Endothelial cell of umbilical vein (primary cell): ENCODE data around the gene DCLK1. TPM values are rescaled to one million over a fixed set of nuclear protein-coding genes. Genes with fewer than 3 reads are reported as not detected.

ENCODE experiments used
- BruUV-seq: library from RNA; stranded (reverse); fragments of 400-500 nt; replicated peaks from 2 replicates; lab custom pipeline; 2021; lab: Mats Ljungman, UMichigan
- CTCF ChIA-PET: fragments of 300-600, 350-600 bp; sonication (Branson Sonifier 250); formaldehyde crosslinking; loops from one replicate; lab custom pipeline; 2021; ENCODE audit warnings: antibody characterized with exemption, inconsistent platforms; lab: Charles Lee
- POLR2A ChIA-PET: fragments of 300-600, 350-600 bp; sonication (Branson Sonifier 250); formaldehyde crosslinking; loops from one replicate; lab custom pipeline; 2021; ENCODE audit warnings: antibody characterized with exemption, inconsistent platforms; lab: Charles Lee
- DNase-seq: peaks from one replicate; pipeline ENCODE4 v3.0.0-alpha.2; 2011; ENCODE audit warnings: low read depth, low spot score
- FAIRE-seq: peaks from 2 replicates; lab custom pipeline; 2011; peaks lifted over from hg19 to GRCh38; lab: Jason Lieb, UNC
- H2AFZ ChIP-seq: 2 replicates; pipeline ENCODE4 v1.6.0; 2012; ENCODE audit warnings: low read depth, low read length, control low read depth, inconsistent platforms
- H3K27ac ChIP-seq: 2 replicates; pipeline ENCODE4 v1.5.1; 2011; ENCODE audit warnings: low read depth, mild to moderate bottlenecking, control low read depth, low read length, moderate library complexity; ENCODE audit not compliant: insufficient read depth
- H3K27me3 ChIP-seq, 2 experiments: 2 replicates each; pipeline versions ENCODE4 v1.6.0 to v1.6.1; 2011; ENCODE audit warnings: low read length in 2 of 2, mixed read lengths in 1 of 2; ENCODE audit not compliant: control insufficient read depth in 2 of 2, insufficient read depth in 2 of 2
- H3K36me3 ChIP-seq, 2 experiments: 2 replicates in 1 of 2; 3 replicates in 1 of 2; pipeline ENCODE4 v1.5.1; 2011; ENCODE audit warnings: low read length in 2 of 2, mild to moderate bottlenecking in 1 of 2, moderate library complexity in 1 of 2; ENCODE audit not compliant: control insufficient read depth in 2 of 2, insufficient read depth in 2 of 2; ENCODE audit errors: extremely low read depth in 1 of 2
- H3K4me1 ChIP-seq: 3 replicates; pipeline ENCODE4 v1.5.1; 2011; ENCODE audit warnings: mild to moderate bottlenecking, low read length; ENCODE audit not compliant: control insufficient read depth, insufficient read depth; ENCODE audit errors: extremely low read depth
- H3K4me2 ChIP-seq: 2 replicates; pipeline ENCODE4 v1.6.1; 2011; ENCODE audit warnings: low read length, control low read depth, mixed read lengths; ENCODE audit not compliant: insufficient read depth
- H3K4me3 ChIP-seq, 3 experiments: fragments of 200-600 bp in 1 of 3; sonication (generic), shearing (Covaris generic) in 1 of 3; replicated peaks in 1 of 3; 2 replicates each; pipeline ENCODE4 v1.5.1; 2011 to 2016; ENCODE audit warnings: control low read depth in 3 of 3, low read length in 3 of 3, mild to moderate bottlenecking in 2 of 3, inconsistent platforms in 1 of 3, low read depth in 1 of 3, moderate library complexity in 1 of 3; ENCODE audit not compliant: insufficient read depth in 1 of 3
- H3K79me2 ChIP-seq: 2 replicates; pipeline ENCODE4 v1.6.0; 2012; ENCODE audit warnings: low read length, inconsistent platforms; ENCODE audit not compliant: control insufficient read depth, insufficient read depth
- H3K9ac ChIP-seq: replicated peaks from 2 replicates; pipeline ENCODE3; 2011; ENCODE audit warnings: low read length, control low read depth; ENCODE audit not compliant: insufficient read depth; ENCODE audit errors: extremely low read depth
- H3K9me1 ChIP-seq: replicated peaks from 3 replicates; pipeline ENCODE4 v1.6.0; 2011; ENCODE audit warnings: mild to moderate bottlenecking, low read length; ENCODE audit not compliant: control insufficient read depth, insufficient read depth; ENCODE audit errors: extremely low read depth
- H3K9me3 ChIP-seq: replicated peaks from 2 replicates; pipeline ENCODE4 v1.5.1; 2012; ENCODE audit warnings: low read length, inconsistent platforms; ENCODE audit not compliant: control insufficient read depth, insufficient read depth
- H4K20me1 ChIP-seq: replicated peaks from 2 replicates; pipeline ENCODE3; 2011; ENCODE audit warnings: mild to moderate bottlenecking, low read length; ENCODE audit not compliant: control insufficient read depth, insufficient read depth; ENCODE audit errors: extremely low read depth
- EZH2 ChIP-seq: IDR thresholded peaks from 2 replicates; pipeline ENCODE4 v1.6.1; 2012; ENCODE audit warnings: borderline replicate concordance, low read depth, mild to moderate bottlenecking, moderate library complexity, low read length, inconsistent platforms; ENCODE audit not compliant: severe bottlenecking
- FOS ChIP-seq: IDR thresholded peaks from 2 replicates; pipeline ENCODE4 v1.6.1; 2011; ENCODE audit warnings: mild to moderate bottlenecking, low read length, moderate library complexity, borderline replicate concordance; ENCODE audit not compliant: insufficient read depth
- JUN ChIP-seq: IDR thresholded peaks from 2 replicates; pipeline ENCODE4 v1.6.1; 2011; ENCODE audit warnings: borderline replicate concordance, low read depth; ENCODE audit not compliant: insufficient read length, insufficient read depth
- MYC ChIP-seq: IDR thresholded peaks from one replicate; pipeline ENCODE4 v1.6.1; 2011; ENCODE audit warnings: mild to moderate bottlenecking, low read depth, low read length
- POLR2A ChIP-seq: IDR thresholded peaks from 2 replicates; pipeline ENCODE4 v1.6.1; 2012; ENCODE audit warnings: low read depth, mild to moderate bottlenecking, control low read depth, low read length
- dilution Hi-C: fragments of 300-500 bp; cut with MboI; formaldehyde crosslinking; loops from one replicate; pipeline ENCODE4 v1.15.0; 2019; ENCODE audit warnings: low sequenced_read_pairs; ENCODE audit not compliant: extremely low pct_ligation_motif_present
- intact Hi-C: fragments of 100-400 bp; cut with micrococcal nuclease; formaldehyde crosslinking; loops from one replicate; pipeline ENCODE4 v1.10.0; 2022
- polyA plus RNA-seq, 4 experiments: library from polyadenylated mRNA; depleted of rRNA in 3 of 4; stranded (reverse) in 3 of 4; unstranded in 1 of 4; fragments of >200 nt; gene quantifications; 2 replicates each; pipeline versions ENCODE4 v1.2.1 to v1.2.3, GENCODE V29; 2011 to 2012; ENCODE audit warnings: missing spikeins in 1 of 4
- total RNA-seq: library from RNA; stranded (reverse); gene quantifications from 2 replicates; pipeline ENCODE4 v1.2.3, GENCODE V29; 2021
- TF ChIP-seq, protein P1 (sequence below), 2 donors: IDR thresholded peaks; 1 replicate in 1 of 2; 2 replicates in 1 of 2; pipeline ENCODE4 v1.5.1; 2011; ENCODE audit warnings: low read length in 2 of 2, mild to moderate bottlenecking in 2 of 2, moderate library complexity in 2 of 2, control low read depth in 1 of 2, inconsistent platforms in 1 of 2, low read depth in 1 of 2; ENCODE audit not compliant: insufficient read depth in 1 of 2; ENCODE audit errors: extremely low read depth in 1 of 2
- TF ChIP-seq, protein P2 (sequence below): IDR thresholded peaks from 2 replicates; pipeline ENCODE4 v1.6.1; 2011; ENCODE audit not compliant: insufficient read depth, insufficient read length

DCLK1 gene
- total and polyA plus RNA-seq, 2 donors (not counting 3 experiments of a cell fraction or from before 2014, with no cell fraction given) = 0.28 to 3.9 TPM

DNA sequence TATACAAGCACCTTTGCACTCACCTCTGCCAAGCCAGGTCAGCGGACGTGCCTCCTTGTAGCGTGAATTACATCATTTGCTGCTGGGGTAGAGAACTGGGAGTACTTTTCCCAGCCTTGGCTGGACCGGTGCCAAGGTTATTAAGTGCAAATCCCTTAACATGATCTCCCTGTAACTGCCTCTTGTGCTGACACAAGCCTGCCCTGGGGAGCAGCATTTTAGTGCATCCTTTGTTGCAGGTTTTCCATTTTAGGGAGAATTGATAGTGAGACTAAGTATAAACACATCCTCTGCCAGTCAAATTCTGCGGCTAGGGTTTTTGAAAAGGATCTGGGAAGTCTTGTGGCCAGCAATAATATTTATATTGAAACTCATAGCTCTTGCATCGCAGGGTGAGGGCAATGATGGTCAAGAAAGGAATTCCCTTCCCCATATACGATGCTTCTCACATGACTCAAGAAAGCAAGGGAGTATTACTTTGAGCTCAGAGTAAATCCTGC, 32.7 kb upstream of the DCLK1 start:
- Histone ChIP-seq H3K27ac (no peak overlapping the region), H2AFZ (no peak overlapping the region), H3K27me3 (no peaks in the 10 kb centered on the region), H3K4me1 (no peaks in the 10 kb centered on the region), H3K79me2 (no peaks in the 10 kb centered on the region), H4K20me1 (no peaks in the 10 kb centered on the region), H3K9me1 (no peaks in the 10 kb centered on the region), H3K36me3 (no peaks in the 10 kb centered on the region), H3K4me2 (no peak overlapping the region), H3K9me3 (no peaks in the 10 kb centered on the region), H3K4me3 (no peak overlapping the region), H3K9ac (no peak overlapping the region)
- TF ChIP-seq EZH2 = no peak
- TF ChIP-seq, protein P1, sequence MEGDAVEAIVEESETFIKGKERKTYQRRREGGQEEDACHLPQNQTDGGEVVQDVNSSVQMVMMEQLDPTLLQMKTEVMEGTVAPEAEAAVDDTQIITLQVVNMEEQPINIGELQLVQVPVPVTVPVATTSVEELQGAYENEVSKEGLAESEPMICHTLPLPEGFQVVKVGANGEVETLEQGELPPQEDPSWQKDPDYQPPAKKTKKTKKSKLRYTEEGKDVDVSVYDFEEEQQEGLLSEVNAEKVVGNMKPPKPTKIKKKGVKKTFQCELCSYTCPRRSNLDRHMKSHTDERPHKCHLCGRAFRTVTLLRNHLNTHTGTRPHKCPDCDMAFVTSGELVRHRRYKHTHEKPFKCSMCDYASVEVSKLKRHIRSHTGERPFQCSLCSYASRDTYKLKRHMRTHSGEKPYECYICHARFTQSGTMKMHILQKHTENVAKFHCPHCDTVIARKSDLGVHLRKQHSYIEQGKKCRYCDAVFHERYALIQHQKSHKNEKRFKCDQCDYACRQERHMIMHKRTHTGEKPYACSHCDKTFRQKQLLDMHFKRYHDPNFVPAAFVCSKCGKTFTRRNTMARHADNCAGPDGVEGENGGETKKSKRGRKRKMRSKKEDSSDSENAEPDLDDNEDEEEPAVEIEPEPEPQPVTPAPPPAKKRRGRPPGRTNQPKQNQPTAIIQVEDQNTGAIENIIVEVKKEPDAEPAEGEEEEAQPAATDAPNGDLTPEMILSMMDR (IDR thresholded peaks at IDR 0.05; ENCODE audit: extremely low read depth in 1 of 2, insufficient read depth in 1 of 2, low read depth in 1 of 2, low read length in 2 of 2) = no peak
- no peak for TF ChIP-seq MYC
- no peak for TF ChIP-seq FOS
- TF ChIP-seq, protein P2, sequence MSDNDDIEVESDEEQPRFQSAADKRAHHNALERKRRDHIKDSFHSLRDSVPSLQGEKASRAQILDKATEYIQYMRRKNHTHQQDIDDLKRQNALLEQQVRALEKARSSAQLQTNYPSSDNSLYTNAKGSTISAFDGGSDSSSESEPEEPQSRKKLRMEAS = no peak
- TF ChIP-seq POLR2A = no peak
- TF ChIP-seq JUN = no peak
- ChIA-PET CTCF (interaction anchor here (1.7 kb wide), 1 partner anchor 15 kb away, joined by 3 read pairs; no protein-coding TSS in a partner anchor), POLR2A (no interaction called here)
- BruUV-seq = no TSS peak
- DNase-seq = no peak
- FAIRE-seq = no peak
- dilution Hi-C loops (no loop called here), intact Hi-C loops (no loop called here)
